IPS-18c (cell line): ENCODE measurements around the gene TAF7.
"Not testable (repeated sequence)": the region's sequence is repeated elsewhere in the genome, so short reads cannot be mapped to it uniquely, and the experiment has no call there.

ENCODE experiments used
- H3K4me3 ChIP-seq: 2 replicates; pipeline ENCODE4 v1.7.0; 2013; ENCODE audit warnings: low read depth, mild to moderate bottlenecking, low read length, moderate library complexity; ENCODE audit not compliant: insufficient read depth
- H3K9me3 ChIP-seq: one replicate; pipeline ENCODE4 v1.6.1; 2013; ENCODE audit warnings: mild to moderate bottlenecking, low read length, moderate library complexity; ENCODE audit not compliant: control insufficient read depth, insufficient read depth

TAF7 gene, protein sequence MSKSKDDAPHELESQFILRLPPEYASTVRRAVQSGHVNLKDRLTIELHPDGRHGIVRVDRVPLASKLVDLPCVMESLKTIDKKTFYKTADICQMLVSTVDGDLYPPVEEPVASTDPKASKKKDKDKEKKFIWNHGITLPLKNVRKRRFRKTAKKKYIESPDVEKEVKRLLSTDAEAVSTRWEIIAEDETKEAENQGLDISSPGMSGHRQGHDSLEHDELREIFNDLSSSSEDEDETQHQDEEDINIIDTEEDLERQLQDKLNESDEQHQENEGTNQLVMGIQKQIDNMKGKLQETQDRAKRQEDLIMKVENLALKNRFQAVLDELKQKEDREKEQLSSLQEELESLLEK

DNA sequence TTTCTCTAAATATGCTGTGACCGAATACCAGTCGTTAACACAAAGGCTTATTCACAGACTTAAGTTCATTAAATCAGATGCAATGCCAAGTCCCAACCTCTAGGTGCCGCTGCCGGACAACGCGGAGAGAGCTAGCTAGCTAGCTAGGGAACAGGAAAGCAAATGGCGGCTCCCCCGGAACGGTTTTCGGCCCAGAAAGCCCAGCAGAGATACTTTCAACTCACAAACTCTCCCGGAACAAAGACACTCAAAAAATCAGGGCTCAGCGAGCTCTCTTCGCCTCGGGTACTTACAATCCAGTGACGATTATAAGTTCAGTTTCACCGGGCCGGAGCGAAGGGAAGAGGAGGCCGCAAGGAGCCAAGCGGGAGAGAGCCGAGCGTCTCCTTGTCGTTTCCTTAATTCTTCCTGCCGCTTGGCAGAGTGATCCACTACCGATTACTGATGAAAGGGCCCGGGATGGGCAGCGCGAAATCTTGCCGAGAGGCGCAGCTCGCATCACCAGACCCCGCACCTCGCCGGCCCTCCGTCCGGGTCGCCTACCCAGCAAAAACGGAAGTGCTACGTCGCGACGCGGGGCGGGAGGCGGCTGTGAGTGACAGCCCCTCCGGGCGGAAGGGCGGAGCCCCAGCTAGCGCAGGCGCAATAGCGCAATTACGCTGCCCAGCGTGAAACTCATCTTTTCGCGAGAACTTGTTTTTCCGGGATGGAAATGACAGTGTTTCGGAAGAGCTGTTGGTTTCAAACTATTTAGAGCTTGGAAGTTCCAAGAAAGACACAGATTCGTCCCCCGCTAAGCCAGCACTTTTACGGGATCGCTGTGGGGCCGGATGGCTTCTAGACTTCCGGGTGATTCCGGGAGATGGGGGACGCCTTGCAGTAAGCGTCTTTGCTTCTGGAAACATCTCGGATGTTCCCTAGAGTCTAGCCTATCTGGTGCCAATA lies at the start of gene TAF7:
TSS of gene TAF7 (minus strand) at position 560 of the 945 bp plus-strand sequence. CDS start 740 bp downstream, outside the sequence.
- peaks cover 19% of the 10 kb centered on the region for H3K9me3 ChIP-seq
- H3K4me3 ChIP-seq, result peak within 1 kb of the TSS; percentile 86

DNA sequence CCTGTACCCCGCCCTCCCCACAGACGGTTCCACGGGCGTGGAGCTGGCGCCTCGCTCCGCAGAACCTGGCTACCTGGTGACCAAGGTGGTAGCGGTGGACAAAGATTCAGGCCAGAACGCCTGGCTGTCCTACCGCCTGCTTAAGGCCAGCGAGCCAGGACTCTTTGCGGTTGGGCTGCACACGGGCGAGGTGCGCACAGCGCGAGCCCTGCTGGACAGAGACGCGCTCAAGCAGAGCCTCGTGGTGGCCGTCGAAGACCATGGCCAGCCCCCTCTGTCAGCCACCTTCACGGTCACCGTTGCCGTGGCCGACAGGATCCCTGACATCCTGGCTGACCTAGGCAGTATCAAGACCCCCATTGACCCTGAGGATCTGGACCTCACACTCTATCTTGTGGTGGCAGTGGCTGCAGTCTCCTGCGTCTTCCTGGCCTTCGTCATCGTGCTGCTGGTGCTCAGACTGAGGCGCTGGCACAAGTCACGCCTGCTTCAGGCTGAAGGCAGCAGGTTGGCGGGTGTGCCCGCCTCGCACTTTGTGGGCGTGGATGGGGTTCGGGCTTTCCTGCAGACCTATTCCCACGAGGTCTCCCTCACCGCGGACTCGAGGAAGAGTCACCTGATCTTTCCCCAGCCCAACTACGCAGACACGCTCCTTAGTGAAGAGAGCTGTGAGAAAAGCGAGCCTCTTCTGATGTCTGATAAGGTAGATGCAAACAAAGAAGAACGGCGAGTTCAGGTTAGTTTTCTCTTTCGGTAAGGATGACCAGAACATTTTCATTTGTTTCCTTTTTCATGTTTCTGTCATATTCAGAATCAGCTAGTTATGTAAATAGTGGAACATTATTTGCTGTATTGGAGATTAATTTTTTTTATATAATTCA lies 45.7 kb upstream of the TAF7 start:
- no peak overlapping the region for H3K4me3 ChIP-seq
- peaks cover 16% of the 10 kb centered on the region for H3K9me3 ChIP-seq

DNA sequence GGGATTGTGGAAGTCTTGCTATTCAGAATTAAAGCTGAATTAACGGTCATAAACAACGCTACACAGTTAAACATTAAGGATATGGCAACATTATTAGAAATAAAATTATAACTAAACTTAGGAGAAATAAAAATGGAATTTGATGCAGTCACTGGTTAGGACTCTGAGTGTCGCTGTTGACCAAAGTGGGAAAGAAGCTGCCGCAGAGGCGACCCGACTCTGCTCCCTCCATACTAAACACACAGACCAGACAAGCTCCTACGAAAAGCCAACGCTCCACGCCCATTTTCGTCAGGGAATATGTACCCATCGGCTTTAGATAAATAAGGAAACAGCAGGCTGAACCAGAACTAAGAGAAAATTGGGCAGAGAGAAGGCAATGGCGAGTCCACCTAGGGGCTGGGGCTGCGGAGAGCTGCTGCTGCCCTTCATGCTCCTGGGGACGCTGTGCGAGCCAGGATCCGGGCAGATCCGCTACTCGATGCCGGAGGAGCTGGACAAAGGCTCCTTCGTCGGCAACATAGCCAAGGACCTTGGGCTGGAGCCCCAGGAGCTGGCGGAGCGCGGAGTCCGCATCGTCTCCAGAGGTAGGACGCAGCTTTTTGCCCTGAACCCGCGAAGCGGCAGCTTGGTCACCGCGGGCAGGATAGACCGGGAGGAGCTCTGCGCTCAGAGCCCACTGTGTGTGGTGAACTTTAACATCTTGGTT lies 43.5 kb upstream of the TAF7 start, which contains the start of gene PCDHGA5:
TSS of gene PCDHGA5 (plus strand) at position 211 of the 709 bp plus-strand sequence. CDS start at position 380, 169 bp downstream.
- H3K9me3 ChIP-seq, result peaks cover 23% of the 10 kb centered on the region
- H3K4me3 ChIP-seq, result 0 out of 2 replicates have a peak within 1 kb of the TSS, but pooled peaks have one; percentile 9

DNA sequence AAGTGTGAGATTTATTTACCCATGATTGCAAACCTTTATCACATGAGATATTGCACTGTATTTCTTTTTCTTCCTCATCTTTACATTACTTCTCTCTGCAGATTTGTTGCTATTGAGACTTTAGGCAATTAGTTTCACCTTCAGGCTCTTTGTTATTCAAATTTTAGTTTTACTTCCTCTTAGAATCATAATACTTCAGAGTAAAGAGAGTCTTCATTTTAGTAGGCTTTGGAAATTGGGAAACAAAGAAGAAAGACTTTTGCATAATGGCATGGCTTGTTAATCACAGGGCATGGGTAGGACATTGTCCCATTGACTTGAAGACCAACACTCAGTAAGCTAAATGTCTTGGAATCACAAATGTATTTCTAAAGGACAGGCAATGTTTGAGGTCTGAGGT lies 42.1 kb upstream of the TAF7 start:
- no peak overlapping the region for H3K4me3 ChIP-seq
- H3K9me3 ChIP-seq, result peaks cover 23% of the 10 kb centered on the region

DNA sequence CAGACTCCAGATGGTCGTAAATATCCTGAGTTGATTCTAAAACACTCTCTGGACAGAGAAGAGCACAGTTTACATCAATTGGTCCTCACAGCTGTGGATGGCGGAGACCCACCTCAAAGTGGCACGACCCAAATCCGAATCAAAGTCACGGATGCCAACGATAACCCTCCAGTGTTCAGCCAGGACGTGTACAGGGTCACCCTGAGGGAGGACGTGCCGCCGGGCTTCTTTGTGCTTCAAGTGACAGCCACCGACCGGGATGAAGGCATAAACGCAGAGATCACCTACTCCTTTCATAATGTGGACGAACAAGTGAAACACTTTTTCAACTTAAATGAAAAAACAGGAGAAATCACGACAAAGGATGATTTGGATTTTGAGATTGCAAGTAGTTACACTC lies 40.1 kb upstream of the TAF7 start:
- peaks cover 28% of the 10 kb centered on the region for H3K9me3 ChIP-seq

DNA sequence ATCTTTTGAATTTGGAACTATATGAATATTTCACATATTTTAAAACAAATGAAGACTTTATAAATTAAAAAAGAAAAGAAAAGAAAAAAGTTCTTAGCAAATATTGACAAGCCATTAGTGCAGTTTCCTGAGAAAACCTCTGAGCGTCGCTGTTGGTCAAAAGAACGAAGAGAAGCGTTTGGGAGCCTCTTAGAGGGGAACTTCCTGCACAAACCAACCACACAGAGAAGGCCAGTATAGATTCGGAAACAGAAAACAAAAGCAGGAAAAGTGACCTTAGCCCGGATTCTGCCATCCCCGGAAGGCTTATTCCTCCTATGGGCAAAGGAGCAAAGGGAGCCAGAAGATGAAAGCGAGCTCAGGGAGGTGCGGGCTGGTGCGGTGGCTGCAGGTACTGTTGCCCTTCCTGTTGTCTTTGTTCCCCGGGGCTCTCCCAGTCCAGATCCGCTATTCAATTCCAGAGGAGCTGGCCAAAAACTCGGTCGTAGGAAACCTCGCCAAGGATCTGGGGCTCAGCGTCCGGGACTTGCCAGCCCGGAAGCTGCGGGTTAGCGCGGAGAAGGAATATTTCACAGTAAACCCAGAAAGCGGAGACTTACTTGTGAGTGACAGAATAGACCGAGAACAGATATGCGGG lies 39.3 kb upstream of the TAF7 start, which contains the start of gene PCDHGB2:
TSS of gene PCDHGB2 (plus strand) at position 205 of the 637 bp plus-strand sequence. CDS start at position 347, 142 bp downstream.
- Histone ChIP-seq H3K9me3 (peaks cover 27% of the 10 kb centered on the region), H3K4me3 (no peak within 1 kb of the TSS; the same call in 1 of the 2 replicates)

More for the DNA sequence above, 40.1 kb upstream of the TAF7 start:
- no peak overlapping the region; the same call in 1 of the 2 replicates for H3K4me3 ChIP-seq

DNA sequence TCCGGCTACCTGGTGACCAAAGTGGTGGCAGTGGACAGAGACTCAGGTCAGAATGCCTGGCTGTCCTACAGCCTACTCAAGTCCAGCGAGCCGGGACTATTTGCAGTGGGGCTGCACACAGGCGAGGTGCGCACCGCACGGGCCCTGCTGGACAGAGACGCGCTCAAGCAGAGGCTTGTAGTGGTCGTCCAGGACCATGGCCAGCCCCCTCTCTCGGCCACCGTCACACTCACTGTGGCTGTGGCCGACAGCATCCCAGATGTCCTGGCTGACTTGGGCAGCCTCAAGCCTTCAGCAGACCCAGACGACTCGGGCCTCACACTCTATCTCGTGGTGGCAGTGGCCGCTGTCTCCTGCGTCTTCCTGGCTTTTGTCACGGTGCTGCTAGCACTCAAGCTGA lies 36.4 kb upstream of the TAF7 start:
- H3K4me3 ChIP-seq, result no peak overlapping the region
- peaks cover 25% of the 10 kb centered on the region for H3K9me3 ChIP-seq

DNA sequence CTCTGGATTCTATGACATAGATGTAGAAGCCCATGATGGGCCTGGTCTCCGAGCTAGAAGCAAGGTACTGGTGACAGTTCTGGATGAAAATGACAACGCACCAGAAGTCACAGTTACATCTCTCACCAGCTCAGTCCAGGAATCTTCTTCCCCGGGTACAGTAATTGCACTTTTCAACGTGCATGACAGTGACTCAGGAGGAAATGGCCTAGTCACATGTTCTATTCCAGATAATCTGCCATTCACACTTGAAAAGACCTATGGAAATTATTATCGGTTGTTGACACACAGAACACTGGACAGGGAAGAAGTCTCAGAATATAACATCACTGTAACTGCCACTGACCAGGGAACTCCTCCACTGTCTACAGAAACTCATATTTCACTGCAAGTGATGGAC lies 35.5 kb upstream of the TAF7 start:
- Histone ChIP-seq H3K4me3 (no peak overlapping the region), H3K9me3 (peaks cover 24% of the 10 kb centered on the region)

DNA sequence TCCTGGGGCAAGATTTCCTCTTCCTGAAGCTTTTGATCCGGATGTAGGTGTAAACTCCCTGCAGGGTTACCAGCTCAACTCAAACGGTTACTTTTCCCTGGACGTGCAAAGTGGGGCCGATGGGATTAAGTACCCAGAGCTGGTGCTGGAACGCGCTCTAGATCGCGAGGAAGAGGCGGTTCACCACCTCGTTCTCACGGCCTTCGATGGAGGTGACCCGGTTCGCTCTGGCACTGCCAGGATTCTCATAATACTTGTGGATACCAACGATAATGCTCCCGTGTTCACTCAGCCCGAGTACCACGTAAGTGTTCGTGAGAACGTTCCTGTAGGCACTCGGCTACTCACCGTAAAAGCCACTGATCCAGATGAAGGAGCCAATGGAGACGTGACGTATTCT lies 35.1 kb upstream of the TAF7 start:
- no peak overlapping the region for H3K4me3 ChIP-seq
- peaks cover 21% of the 10 kb centered on the region for H3K9me3 ChIP-seq

DNA sequence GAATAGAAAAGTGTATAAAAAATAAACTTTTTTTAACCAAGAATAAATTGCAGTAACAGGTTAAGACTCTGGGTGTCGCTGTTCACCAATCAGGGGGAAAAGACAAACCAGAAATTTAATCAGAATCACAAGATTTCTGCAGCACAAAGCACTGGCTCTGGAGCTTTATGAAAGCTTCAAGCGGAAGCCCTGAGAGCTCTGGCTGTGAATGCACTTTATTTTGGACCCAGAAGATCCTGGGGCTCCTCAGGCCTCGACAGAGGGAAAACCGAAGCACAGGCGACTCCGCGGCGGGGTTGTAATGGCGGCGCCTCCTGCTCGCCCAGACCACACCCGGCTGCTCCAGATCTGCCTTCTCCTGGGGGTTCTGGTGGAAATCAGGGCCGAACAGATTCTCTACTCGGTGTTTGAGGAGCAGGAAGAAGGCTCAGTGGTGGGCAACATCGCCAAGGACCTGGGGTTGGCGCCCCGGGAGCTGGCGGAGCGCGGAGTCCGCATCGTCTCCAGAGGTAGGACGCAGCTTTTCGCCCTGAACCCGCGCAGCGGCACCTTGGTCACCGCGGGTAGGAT lies 34.4 kb upstream of the TAF7 start, which contains the start of gene PCDHGA4:
TSS of gene PCDHGA4 (plus strand) at position 122 of the 570 bp plus-strand sequence. CDS start at position 209, 87 bp downstream.
- H3K4me3 ChIP-seq, result no peak within 1 kb of the TSS
- peaks cover 22% of the 10 kb centered on the region for H3K9me3 ChIP-seq

DNA sequence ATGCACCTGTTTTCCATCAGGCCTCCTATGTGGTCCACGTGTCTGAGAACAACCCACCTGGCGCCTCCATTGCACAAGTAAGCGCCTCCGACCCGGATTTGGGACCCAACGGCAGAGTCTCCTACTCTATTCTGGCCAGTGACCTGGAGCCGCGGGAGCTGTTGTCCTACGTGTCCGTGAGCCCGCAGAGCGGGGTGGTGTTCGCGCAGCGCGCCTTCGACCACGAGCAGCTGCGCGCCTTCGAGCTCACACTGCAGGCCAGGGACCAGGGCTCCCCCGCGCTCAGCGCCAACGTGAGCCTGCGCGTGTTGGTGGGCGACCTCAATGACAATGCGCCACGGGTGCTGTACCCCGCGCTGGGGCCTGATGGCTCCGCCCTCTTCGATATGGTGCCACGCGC lies 31.0 kb upstream of the TAF7 start:
- Histone ChIP-seq H3K4me3 (no peak overlapping the region), H3K9me3 (peaks cover 26% of the 10 kb centered on the region)

DNA sequence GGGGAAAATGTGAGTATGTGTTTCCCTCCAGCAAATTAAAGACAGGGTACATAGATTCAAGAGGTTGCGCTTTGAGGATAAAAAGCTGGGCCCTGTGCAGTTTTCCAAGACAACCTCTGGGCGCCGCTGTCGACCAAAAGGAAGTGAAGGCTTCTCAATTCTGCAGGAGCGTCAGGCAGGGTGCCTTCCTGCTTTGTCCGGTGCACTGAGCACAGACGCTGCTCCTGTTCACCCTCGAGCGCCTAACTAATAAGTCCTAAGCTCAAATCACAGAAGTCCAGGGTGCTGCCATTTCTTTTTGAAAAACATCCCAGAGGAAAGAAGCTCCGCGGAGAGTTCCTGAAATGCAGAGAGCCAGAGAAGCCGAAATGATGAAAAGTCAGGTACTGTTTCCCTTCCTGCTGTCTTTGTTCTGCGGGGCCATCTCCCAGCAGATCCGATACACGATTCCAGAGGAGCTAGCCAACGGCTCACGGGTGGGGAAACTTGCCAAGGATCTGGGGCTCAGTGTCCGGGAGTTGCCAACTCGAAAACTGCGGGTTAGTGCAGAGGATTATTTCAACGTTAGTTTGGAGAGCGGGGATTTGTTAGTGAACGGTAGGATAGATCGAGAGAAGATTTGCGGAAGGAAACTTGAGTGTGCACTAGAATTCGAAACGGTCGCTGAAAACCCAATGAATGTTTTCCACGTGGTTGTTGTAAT lies 29.5 kb upstream of the TAF7 start, which contains the start of gene PCDHGB1:
TSS of gene PCDHGB1 (plus strand) at position 183 of the 703 bp plus-strand sequence. CDS start at position 345, 162 bp downstream.
- peak within 1 kb of the TSS; percentile 21 for H3K4me3 ChIP-seq
- peaks cover 27% of the 10 kb centered on the region for H3K9me3 ChIP-seq

DNA sequence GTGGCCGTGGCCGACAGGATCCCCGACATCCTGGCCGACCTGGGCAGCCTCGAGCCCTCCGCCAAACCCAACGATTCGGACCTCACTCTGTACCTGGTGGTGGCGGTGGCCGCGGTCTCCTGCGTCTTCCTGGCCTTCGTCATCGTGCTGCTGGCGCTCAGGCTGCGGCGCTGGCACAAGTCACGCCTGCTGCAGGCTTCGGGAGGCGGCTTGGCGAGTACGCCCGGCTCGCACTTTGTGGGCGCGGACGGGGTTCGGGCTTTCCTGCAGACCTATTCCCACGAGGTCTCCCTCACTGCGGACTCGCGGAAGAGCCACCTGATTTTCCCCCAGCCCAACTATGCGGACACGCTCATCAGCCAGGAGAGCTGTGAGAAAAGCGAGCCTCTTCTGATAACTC lies 25.4 kb upstream of the TAF7 start:
- H3K9me3 ChIP-seq, result peaks cover 21% of the 10 kb centered on the region
- not testable (repeated sequence) for H3K4me3 ChIP-seq

DNA sequence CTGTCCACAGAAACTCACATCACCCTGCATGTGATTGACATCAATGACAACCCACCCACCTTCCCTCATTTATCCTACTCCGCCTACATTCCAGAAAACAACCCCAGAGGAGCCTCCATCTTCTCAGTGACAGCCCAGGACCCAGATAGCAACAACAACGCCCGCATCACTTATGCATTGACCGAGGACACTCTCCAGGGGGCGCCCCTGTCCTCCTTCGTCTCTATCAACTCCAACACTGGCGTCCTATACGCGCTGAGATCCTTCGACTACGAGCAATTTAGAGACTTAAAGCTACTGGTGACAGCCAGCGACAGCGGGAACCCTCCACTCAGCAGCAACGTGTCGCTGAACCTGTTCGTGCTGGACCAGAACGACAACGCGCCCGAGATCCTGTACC lies 24.7 kb upstream of the TAF7 start:
- H3K4me3 ChIP-seq, result no peak overlapping the region
- H3K9me3 ChIP-seq, result peaks cover 23% of the 10 kb centered on the region
